GM21737 (cell line): ENCODE results near the gene TRIM59.
A peak's percentile ranks its signal among the peaks of the same experiment; 100 is the strongest.
"Not testable (repeated sequence)": the region's sequence is repeated elsewhere in the genome, so short reads cannot be mapped to it uniquely, and the experiment has no call there.

Experiments
- ATAC-seq: cut with Tn5 transposase; IDR thresholded peaks from one replicate; pipeline ENCODE4 v1.9.1; 2021; ENCODE audit warnings: mild to moderate bottlenecking, moderate library complexity; ENCODE audit not compliant: unreplicated experiment

TRIM59 gene

DNA sequence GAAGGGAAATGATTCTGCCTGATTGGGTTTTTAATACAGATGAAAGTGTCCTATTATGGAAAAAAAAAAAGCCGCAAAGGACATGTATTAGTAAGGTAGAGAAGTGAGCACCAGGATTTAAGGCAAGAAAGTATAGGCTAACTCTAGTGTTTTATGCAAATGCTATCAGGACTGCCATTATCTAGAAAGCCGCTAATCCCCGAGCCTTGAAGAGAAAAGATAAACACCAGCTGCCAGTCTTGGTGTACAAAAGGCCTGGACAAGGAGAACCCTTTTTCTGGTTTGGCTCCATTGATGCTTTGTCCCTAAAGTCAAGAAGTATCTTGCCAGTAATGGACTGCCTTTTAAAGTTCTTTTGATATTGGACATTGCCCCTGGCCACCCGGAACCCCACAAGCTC, 8.6 kb upstream of the TRIM59 start:
- no peak for ATAC-seq

DNA sequence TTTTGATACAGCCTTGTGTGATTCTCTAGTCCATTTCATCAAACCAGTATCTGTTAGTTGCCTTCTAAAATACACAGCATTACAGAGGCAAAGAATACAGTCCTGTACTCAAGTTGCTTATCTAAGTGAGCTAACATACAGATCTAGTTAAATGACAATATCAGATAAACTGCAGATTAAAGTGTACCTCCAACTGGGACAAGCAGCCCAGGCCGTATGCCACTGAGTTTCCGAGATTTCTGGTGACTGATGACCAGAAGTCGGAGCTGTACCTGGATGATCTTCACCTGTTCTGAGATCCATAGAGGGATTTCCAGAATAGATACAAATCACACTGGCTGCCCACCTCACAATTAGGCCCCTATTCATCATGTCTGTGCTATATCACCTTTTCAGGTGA, 6.3 kb upstream of the TRIM59 start:
- ATAC-seq, result no peak

DNA sequence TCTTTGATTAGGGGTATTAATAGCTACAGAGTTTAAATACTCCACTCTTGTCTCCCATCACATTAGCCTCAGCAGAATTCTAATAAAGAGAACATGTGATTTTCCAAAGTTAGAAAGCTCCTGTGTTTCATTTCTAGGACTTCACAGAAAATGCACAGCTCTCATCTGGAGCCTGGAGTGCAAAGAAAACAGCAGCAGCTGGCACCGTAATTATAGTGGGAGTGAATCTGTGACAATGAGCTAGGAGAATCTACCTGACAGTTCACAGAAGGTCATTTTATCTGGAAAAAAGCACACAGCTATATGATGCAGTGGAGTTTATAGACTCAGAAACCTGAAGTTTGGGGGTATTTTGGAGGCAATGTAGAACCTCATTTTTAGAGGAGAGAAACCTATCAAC, 5.4 kb upstream of the TRIM59 start:
- no peak for ATAC-seq

DNA sequence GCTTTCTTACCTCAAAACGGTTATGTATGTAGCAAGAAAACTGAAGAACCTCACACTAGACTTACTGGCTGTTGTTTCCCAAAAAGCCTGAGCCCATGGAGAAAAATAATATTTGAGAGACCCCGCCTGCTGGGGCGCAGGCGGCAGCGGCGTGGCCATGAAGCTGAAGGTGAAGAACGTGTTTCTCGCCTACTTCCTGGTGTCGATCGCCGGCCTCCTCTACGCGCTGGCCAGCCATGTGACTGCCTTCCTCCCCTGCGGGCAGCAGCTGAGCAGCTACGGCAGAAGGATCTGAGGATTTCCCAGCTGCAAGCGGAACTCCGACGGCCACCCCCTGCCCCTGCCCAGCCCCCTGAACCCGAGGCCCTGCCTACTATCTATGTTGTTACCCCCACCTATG, 2.7 kb upstream of the TRIM59 start:
- ATAC-seq, result not testable (repeated sequence)

DNA sequence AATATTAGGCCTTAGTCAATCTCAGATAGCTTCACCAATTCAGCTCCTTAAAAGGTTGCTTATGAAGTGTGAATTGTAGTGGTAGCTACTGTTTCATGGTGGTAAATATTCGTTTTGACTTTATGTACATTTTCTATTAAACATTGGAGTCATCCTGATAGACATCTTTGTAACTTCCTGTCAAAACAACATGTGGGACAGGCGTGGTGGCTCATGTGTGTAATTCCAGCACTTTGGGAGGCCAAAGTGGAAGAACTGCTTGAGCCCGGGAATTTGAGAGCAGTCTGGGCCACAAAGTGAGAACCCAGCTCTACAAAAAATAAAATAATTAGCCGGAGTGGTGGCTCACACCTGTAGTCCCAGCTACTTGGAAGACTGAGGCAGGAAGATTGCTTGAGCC, 2.0 kb upstream of the TRIM59 start:
- no peak for ATAC-seq

DNA sequence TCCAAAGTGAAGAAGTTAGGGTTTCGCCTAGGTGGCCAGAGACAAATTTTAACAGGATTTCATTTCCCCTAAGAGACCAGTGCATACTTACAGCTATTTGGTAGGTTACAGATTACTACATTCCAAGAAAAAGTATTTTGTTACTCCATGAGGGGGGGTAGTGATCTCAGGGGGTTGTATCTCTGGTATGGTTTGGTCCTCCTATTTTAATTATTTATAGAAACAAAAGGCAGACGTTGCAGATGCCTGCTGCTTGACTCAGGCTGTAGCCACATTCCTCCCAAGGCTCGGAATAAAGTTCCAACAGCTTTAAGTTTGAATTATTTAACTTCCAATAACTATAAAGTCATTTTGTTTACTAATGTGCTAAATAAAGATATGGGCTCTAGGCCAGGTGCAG, 1.3 kb upstream of the TRIM59 start:
- no peak for ATAC-seq

DNA sequence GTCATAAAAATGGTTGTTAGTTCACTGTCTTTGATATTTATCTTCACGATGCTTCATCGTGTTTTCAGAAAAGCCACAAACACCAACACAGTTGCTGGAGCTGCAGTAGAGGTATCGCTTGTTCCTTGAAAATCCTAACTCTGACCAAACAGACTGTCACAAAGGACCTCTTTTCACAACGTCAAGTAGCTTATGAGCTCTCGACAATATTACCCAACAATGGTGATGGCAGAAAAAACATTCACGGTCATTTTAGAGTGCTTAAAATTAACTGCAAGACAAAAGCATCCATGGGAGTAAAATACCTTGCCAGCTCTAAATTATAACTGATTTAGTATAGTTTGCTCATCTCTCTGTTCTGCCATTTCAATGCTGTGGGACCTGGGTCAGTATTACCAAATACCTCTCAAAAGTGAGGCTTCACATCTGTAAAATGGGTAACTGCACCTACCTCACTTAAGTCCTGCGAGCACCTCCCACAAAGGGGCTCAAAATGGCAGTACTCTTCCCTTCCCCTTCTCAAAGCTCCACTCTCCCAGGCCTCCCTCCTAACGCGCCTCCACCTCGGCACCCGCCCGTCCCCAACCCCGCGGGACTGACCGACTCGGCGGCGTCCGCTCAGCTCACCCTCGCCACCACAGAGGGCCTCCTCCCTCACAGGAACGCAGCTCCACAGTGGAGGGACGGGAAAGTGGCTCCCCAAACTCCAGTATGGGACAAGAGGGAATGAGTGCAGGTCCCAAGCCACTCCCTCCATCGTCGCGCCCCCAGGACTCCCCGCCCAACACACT, 546 bp downstream of the TRIM59 start:
- peak; percentile 33 for ATAC-seq

DNA sequence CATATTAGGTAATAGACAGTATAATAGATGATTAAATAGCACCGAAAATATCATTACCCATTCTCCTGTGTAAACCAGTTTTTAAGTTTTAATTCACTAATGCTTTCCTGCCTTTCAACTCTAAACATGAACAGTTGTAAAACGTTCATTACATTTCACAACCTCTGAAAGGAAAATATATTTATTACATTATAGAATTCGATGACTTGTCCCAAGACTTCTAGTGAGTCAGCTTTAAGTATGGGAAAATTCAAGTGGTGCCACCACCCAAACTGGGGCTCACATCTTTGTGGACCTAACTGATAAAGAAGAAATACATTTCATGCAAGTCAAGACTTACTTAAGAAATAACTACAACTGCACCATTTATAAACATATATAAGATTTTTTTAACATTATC, 2.0 kb downstream of the TRIM59 start:
- ATAC-seq, result no peak

DNA sequence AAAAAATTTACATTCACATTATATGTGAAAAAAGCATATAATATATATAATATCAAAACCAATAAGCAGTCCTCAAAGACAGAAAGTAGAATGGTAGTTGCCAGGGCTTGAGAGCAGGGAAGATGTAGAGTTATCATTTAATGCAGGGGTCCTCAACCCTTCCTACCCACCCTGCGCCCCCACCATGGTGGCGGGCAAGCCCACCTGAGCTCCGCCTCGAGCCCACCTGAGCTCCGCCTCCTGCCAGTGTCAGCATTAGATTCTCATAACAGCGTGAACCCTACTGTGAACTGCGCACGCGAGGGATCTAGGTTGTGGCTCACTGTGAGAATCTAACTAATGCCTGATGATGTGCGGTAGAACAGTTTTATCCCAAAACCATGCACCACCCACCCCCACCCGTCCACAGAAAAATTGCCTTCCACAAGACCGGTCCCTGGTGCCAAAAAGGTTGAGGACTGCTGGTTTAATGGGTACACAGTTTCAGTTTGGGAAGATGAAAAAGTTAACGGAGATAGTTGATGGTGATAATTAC, 3.0 kb downstream of the TRIM59 start:
- ATAC-seq, result no peak

DNA sequence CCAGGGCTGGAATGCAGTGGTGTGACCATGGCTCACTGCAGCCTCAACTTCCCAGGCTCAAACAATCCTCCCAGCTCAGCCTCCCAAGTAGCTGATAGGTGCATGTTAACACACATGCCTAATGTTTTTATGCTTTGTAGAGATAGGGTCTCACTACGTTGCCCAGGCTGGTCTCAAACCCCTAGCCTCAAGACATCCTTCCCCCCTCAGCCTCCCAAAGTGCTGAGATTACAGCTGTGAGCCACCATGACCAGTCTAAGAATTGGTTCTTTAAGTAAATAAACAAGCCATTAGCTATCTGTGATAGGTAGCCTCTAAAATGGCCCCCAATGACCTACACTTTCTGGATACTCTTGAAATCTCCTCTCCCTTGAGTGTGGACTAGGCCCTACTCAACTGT, 3.7 kb downstream of the TRIM59 start:
- no peak for ATAC-seq

DNA sequence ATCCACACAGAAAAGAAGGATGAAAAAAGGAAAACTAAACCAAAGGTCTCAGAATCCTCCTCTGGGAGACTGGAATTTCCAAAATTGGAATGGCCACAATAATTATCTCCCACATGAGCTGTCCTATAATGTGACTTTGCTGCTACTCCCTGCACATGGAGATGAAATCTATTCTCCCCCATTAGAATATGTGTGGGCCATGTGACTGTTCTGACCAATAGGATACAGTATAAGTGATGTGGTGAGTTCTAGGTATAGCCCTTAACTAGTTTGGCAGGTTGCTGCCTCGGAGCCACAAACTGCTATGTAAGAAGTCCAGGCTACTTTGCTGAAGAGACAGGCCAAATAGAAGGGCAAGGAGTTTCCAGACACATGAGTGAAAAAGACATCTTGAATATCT, 5.2 kb downstream of the TRIM59 start:
- ATAC-seq, result no peak

DNA sequence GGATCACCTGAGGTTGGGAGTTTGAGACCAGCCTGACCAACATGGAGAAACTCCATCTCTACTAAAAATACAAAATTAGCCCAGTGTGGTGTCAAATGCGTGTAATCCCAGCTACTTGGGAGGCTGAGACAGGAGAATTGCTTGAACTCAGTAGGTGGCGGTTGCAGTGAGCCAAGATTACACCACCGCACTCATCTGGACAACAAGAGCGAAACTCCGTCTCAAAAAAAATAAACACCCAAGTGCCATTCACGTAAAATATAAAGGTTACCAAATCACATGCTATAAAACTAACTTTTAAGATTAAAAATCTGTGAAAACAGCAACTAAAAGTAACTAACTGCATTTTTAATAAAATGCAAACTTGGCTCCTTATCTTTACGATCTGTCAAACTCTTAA, 8.9 kb downstream of the TRIM59 start:
- no peak for ATAC-seq

DNA sequence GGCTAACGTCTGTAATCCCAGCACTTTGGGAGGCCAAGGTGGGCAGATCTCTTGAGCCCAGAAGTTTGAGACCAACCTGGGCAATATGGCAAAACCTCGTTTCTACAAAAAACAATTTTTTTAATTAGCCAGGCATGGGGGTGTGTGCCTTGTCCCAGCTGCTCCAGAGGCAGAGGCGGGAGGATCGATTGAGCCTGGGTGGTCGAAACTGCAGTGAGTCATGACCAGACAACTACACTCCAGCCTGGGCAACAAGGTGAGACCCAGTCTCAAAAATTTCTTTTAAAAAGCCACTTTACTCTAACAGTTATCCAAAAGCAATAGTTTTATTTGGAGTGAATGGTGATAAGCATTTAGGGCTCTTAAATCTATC, 12.5 kb downstream of the TRIM59 start:
- no peak for ATAC-seq

DNA sequence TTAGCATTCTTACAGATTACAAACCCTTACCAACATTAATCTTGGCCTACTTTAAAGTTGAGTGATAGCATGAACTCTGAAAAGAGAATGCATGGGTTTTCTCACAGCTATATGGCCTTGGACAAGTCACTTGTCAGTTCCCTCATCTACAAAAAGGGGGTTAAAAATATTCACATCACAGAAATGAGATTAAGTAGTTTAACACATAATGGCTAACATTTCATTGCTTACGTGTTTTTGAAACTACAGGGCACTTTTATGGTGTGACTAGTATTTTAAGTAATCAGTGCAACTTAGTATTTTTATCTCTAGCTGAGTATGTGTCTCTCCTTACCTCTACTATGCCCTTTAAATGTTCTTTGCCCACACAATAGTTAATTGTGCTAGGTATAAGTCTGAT, 13.8 kb downstream of the TRIM59 start:
- no peak for ATAC-seq

DNA sequence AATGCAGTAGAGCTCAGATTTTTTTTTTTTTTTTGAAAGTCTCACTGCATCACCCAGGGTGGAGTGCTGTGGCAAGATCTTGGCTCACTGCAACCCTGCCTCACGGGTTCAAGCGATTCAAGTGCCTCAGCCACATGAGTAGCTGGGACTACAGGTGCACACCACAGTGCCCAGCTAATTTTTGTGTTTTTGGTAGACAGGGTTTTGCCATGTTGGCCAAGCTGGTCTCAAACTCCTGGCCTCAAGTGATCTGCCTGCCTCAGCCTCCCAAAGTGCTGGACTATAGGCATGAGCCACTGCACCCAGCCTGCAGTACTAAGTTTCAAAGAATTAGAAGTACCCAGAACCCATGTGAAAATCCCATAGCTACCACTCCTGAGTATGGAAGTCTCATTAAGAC, 14.5 kb downstream of the TRIM59 start:
- ATAC-seq, result no peak

DNA sequence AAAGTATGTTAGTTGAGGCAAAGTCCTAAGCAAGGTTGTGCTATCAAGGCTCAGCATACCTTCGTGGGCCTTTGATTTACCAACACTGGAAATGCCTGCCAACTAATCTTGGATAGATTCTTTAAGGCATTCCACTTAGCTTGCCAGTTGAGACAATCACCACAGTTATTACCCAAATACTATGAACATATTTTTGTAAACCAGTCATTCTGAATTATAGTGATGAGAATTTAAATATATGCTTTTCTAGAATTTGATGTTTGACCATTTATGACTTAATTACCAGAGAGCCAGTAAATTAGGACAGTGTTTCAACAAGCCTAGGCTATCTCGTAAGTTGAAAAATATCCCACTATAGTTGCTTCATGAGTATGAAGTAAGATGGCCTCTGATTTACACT, 15.5 kb downstream of the TRIM59 start:
- ATAC-seq, result no peak

DNA sequence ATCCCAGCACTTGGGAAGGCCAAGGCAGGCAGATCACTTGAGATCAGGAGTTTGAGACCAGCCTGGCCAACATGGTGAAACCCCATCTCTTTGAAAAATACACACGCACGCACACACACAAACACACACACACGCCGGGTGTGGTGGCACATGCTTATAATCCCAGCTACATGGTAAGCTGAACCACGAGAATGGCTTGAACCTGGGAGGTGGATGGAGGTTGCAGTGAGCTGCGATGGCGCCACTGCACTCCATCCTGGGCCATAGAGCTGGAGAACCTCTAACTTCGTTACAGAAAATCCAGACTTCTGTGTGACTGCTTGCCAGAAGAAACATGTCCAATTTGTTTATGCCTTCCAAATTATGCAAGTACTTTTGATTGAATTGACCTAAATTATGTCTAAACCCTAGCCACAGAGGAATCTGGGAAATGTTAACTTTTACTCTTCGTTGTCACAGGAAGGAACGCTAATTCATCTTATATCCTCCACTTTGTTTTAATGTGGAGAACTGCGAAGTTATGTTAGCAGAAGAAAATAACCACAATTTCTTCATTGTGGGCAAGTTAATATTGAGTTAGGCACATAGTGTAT, 21.7 kb downstream of the TRIM59 start:
- ATAC-seq, result no peak

DNA sequence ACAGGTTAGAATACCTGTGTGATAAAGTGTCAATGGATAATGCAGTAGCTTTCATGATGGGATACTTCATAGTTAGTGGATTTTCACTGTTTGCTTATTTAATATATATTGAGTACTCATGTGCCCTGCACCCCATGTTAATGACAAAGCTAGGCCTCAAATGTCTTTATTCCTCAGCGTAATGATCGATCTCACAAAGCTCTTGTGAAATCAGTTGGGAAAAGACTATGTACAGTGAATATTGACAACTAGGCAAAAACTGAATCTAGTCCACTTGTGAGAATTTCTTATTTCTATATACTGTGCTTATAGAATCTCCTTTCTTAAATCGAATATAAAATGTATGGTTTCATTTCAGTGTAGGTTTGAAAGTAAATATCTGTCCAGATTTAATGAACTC, 32.3 kb downstream of the TRIM59 start:
- ATAC-seq, result no peak

DNA sequence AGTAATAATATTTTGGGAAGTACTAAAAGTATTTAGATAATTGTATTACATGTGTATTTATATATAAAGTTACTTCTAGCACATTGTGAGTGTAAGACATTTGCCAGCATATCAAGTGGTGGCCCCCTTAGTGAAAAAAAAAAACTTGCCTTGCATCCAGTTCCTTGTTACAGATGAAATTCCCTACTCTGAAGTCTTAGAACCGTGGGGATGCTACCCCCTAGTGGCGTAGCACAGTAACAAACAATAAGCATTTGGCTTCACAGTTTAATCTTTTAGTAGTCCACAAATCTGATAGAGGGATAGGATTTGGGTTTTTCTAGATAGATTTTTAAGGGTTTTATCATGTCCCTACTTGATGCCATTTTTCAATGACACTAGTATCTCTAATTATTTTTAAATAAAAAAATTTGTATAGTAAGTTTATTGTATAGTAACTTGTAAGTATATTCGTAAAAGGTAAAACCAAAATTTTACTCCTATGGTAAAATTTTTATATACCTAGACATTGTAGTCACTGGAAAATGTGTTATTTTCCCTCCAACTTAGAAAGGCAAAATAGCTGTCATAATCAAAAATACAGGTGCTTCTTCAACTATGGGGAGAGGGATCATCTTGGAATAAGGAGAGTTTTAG, 35.9 kb downstream of the TRIM59 start:
- no peak for ATAC-seq

DNA sequence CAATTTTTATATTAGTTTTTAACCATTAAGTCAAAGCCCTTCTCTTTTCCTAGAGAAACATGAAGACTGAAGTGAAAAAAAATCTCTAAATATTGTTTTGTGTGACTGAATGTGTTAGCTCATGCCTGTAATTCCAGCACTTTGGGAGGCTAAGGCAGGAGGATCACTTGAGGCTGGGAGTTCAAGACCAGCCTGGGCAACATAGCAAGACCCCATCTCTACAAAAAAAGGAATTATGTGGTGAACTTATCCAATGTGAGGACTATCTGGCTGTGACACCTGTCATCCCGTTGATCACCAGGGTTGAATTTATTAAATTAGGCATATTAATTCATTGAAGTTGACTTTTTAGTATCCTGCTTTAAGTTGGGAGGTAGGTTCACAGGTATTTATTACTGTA, 37.1 kb downstream of the TRIM59 start:
- ATAC-seq, result no peak

DNA sequence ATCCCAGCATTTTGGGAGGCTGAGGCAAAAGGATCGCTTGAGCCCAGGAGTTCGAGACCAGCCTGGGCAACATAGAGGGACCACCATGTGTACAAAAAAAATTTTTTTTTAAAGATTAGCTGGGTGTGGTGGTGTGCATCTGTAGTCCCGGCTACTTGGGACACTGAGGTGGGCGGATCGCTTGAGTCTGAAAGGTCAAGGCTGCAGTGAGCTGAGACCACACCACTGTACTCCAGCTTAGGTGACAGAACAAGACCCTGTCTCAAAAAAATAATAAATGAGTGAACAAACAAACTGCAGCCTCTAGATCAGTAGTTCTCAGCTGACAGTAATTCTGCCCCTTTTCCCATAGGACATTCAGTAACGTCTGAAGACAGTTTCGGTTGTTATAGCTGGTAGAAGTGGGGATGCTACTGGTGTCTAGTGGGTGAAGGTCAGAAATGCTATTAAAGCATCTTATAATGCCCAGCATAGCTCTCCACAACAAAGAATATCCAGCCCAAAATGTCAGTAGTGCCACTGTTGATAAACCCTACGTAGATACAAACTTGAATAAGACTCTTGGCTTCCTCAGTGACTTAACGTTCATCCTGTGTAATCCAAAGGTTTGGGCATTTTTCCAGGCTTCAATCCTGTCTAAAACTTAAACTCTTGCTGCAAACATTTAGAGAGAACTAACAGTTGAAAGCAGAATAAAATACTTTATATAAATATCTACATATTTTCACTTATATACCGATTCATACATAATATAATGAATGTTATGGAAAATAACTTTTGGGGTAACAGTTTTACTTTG, 39.6 kb downstream of the TRIM59 start:
- no peak for ATAC-seq
